Cardiac muscle cell (in vitro differentiated cells and primary cell): ENCODE results near the gene IGF2R. TPM values are rescaled to one million over a fixed set of nuclear protein-coding genes. Genes with fewer than 3 reads are reported as not detected.

Experiments used
- DNase-seq, 2 donors: peaks; one replicate each; pipeline versions ENCODE4 v3.0.0 to v3.0.0-alpha.2; 2010 to 2017; ENCODE audit warnings: low read depth in 1 of 2, low spot score in 1 of 2
- H3K27ac ChIP-seq: fragments of 200-600 bp; sonication (generic); 2 replicates; pipeline ENCODE4 v1.5.1; 2016
- H3K27me3 ChIP-seq: fragments of 200-600 bp; sonication (generic); 2 replicates; pipeline ENCODE4 v1.6.0; 2016; ENCODE audit warnings: control low read depth
- H3K36me3 ChIP-seq: fragments of 200-600 bp; sonication (generic); 2 replicates; pipeline ENCODE4 v1.5.1; 2016; ENCODE audit warnings: control low read depth
- H3K4me1 ChIP-seq: fragments of 200-600 bp; sonication (generic); 2 replicates; pipeline ENCODE4 v1.8.1; 2017; ENCODE audit warnings: low read depth, mild to moderate bottlenecking, mixed run types
- H3K4me3 ChIP-seq: fragments of 200-600 bp; sonication (generic); 2 replicates; pipeline ENCODE4 v1.5.1; 2016; ENCODE audit warnings: mild to moderate bottlenecking
- H3K9me3 ChIP-seq: fragments of 200-600 bp; sonication (generic); 2 replicates; pipeline ENCODE4 v1.5.1; 2017; ENCODE audit warnings: low read depth, mild to moderate bottlenecking, control low read depth
- polyA plus RNA-seq: library from polyadenylated mRNA; unstranded; fragments of >200 nt; fragmentation: Nextera tagmentation; extraction: Ambion mirVana; gene quantifications from 2 replicates; pipeline ENCODE4 v1.2.1, GENCODE V29; 2016
- total RNA-seq: library from RNA; depleted of rRNA; stranded (reverse); fragments of >200 nt; gene quantifications from 2 replicates; pipeline ENCODE4 v1.2.3, GENCODE V29; 2016
- TF ChIP-seq, protein P1 (sequence below): IDR thresholded peaks from 2 replicates; pipeline ENCODE4 v1.5.1; 2012; ENCODE audit warnings: low read depth, mild to moderate bottlenecking, low read length

The IGF2R gene
- total and polyA plus RNA-seq, 2 experiments from 2014 or later, result 25.8 to 45.4 TPM

DNA sequence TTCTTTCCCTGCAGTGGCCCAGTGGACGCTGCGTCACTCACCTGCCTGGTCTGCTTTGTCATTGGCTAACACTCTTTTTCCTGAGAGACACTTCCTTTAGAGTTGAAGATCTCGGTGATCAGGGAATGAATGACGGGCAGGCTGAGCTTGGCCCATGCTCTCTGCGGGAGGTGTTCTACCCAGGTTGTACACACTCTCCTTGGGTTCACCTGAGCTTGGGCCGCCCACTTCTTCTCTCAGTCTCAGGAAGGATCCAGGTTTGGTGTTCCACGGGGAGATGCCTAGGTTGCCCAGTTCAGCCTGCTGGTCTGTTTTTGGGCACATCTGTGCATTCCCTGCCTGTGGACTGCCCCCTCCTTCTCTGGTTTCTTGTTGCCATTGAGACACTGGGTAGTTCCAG is 86.0 kb downstream of the IGF2R start:
- H3K36me3 ChIP-seq, result peaks cover 64% of the 10 kb centered on the region

DNA sequence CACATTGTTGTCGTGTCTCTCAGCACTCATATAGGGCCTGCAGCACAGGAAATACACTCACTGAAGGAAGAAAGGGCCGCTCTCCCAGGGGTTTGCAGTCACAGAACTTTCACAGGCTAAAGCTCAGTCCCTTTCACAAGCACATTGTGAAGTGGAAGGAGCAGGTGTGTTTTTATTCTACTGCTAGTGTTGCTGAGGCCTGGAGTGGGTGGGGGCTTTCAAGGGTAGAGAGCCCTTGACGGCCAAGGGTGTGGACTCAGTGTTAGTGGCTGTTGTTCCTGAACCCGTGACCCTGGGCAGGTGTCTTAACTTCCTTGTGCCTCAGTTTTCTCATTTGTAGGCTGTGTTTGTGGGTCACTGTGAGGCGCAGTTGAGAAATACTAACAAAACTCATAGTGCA is 86.5 kb downstream of the IGF2R start:
- TF ChIP-seq, protein P1, sequence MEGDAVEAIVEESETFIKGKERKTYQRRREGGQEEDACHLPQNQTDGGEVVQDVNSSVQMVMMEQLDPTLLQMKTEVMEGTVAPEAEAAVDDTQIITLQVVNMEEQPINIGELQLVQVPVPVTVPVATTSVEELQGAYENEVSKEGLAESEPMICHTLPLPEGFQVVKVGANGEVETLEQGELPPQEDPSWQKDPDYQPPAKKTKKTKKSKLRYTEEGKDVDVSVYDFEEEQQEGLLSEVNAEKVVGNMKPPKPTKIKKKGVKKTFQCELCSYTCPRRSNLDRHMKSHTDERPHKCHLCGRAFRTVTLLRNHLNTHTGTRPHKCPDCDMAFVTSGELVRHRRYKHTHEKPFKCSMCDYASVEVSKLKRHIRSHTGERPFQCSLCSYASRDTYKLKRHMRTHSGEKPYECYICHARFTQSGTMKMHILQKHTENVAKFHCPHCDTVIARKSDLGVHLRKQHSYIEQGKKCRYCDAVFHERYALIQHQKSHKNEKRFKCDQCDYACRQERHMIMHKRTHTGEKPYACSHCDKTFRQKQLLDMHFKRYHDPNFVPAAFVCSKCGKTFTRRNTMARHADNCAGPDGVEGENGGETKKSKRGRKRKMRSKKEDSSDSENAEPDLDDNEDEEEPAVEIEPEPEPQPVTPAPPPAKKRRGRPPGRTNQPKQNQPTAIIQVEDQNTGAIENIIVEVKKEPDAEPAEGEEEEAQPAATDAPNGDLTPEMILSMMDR, result no peak
- Histone ChIP-seq H3K27ac (no peak overlapping the region), H3K4me3 (no peak overlapping the region), H3K27me3 (no peaks in the 10 kb centered on the region), H3K9me3 (no peaks in the 10 kb centered on the region), H3K4me1 (no peaks in the 10 kb centered on the region), H3K36me3 (peaks cover 65% of the 10 kb centered on the region)
- no peak for DNase-seq

More for the DNA sequence above, 86.0 kb downstream of the IGF2R start:
- Histone ChIP-seq H3K9me3 (no peaks in the 10 kb centered on the region), H3K4me3 (no peak overlapping the region), H3K4me1 (no peaks in the 10 kb centered on the region), H3K27me3 (no peaks in the 10 kb centered on the region), H3K27ac (no peak overlapping the region)
- no peak for DNase-seq
- TF ChIP-seq, protein P1, result no peak

DNA sequence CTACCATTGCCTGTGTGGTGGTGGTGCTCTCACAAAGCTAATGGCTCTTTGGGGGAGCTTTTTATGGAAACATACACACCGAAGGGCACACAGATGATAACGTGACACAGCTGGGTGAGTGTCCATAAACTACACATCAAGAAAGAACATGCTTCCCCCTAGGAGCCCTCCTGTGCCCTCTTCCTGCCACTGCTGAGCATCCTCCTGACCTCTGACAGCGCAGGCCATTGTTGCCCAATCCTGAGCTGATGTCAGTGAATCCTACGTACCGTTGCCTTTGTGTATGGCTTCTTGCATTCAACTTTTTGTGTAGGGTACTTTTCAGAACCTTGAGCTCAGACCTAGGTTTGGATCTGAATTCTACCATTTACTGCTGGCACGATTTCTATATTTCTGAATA is 86.9 kb downstream of the IGF2R start:
- Histone ChIP-seq H3K36me3 (peaks cover 65% of the 10 kb centered on the region), H3K27me3 (no peaks in the 10 kb centered on the region), H3K4me1 (no peaks in the 10 kb centered on the region), H3K4me3 (no peak overlapping the region), H3K9me3 (no peaks in the 10 kb centered on the region), H3K27ac (no peak overlapping the region)
- no peak for DNase-seq
- TF ChIP-seq, protein P1, result no peak

DNA sequence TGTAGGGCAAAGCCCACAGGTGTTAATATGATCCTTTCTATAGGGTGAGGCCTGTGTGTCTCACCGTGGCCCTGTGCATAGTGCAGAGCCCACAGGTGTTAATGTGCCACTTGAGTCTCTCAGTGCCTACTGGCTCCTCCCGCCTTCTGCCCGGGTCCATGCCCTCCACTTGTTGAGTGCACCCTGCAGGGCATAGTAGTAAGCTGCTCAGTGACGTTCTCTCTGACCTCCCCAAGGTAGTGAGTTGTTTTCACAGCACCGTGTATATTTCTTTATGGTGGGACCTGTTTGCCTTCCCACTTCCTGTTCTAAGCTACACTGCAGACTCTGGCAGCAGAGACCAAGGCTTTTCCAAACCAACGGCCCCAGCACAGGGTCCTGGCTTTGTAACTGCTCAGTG is 88.2 kb downstream of the IGF2R start:
- no peaks in the 10 kb centered on the region for H3K9me3 ChIP-seq
- H3K4me3 ChIP-seq, result no peak overlapping the region
- H3K27me3 ChIP-seq, result no peaks in the 10 kb centered on the region
- TF ChIP-seq, protein P1, result no peak
- peaks cover 67% of the 10 kb centered on the region for H3K36me3 ChIP-seq
- H3K4me1 ChIP-seq, result no peaks in the 10 kb centered on the region
- no peak overlapping the region for H3K27ac ChIP-seq
- DNase-seq, result no peak

DNA sequence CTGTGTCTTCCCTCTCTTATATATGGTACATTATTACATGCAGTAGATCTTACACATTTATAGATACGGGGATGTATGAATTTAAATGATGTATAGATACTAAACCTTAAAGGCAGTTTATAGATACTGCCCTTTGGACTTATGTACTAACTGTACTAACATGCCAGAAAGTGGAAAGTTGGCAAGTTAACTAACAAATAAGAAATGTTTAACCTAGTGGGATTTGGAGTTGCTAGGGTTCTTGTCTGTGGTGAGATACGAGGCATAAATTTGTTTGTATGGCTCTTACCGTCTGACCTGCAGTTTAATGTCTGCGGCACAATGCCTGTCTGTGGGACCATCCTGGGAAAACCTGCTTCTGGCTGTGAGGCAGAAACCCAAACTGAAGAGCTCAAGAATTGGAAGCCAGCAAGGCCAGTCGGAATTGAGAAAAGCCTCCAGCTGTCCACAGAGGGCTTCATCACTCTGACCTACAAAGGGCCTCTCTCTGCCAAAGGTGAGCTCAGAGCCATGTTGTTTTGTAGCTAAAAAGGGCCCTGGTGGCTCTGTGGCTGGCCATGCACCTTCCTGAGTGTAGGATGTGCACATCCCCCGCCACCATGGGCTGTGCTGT is 89.8 kb downstream of the IGF2R start:
- Histone ChIP-seq H3K9me3 (no peaks in the 10 kb centered on the region), H3K27ac (no peak overlapping the region), H3K4me1 (no peaks in the 10 kb centered on the region), H3K27me3 (no peaks in the 10 kb centered on the region), H3K4me3 (no peak overlapping the region), H3K36me3 (peaks cover 69% of the 10 kb centered on the region)
- TF ChIP-seq, protein P1, result no peak
- no peak for DNase-seq
